GM12801 (cell line): ENCODE measurements around the gene TRIAP1.

Experiments used
- TF ChIP-seq, protein P1 (sequence below): IDR thresholded peaks from one replicate; pipeline ENCODE4 v1.5.1; 2011; ENCODE audit warnings: control low read depth; ENCODE audit not compliant: insufficient read length; ENCODE audit errors: extremely low read depth

The TRIAP1 gene

DNA sequence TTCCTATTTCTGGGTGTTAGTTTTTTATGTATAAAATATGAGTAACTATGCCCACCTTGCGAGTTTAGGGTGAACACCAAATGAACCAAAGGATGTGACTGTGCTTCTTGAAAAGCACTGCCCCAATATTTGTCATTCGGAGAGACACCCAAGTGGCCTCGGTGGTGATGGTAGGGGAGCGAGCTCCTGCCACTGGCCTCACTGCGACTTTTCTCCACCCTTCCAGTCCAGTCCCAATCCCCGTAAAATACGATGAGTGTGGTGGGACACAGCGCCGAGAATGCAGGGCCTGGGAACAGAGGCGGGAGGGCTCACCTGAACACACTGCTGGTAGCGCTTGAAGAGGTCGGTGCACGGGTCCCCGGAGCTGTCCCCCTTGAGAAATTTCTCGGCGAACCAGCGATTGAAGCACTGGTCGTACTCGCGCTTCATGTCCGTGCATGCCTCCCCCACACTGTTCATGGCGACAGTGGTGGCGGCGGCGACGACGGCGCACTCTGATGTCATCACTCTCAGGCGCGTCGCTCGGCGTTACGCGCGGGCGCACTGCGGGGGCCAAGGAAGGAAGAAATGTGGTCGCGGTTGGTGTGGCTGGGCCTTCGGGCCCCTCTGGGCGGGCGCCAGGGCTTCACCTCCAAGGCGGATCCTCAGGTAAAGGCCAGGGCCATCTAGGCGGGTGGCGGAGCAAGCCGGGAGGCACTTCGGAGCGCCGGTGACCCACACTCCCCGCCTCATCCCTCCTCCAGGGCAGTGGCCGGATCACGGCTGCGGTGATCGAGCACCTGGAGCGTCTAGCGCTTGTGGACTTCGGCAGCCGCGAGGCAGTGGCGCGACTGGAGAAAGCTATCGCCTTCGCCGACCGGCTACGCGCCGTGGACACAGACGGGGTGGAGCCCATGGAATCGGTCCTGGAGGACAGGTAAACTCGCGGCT lies at the start of gene TRIAP1, which contains the start of gene GATC:
Gene TRIAP1, minus strand, starts transcription at position 474 of the 933 bp plus-strand sequence. Its CDS starts 12 bp downstream, at position 462.
Gene GATC, plus strand, starts transcription at position 534 of the 933 bp plus-strand sequence. Its CDS starts 37 bp downstream, at position 571.
- TF ChIP-seq, protein P1, sequence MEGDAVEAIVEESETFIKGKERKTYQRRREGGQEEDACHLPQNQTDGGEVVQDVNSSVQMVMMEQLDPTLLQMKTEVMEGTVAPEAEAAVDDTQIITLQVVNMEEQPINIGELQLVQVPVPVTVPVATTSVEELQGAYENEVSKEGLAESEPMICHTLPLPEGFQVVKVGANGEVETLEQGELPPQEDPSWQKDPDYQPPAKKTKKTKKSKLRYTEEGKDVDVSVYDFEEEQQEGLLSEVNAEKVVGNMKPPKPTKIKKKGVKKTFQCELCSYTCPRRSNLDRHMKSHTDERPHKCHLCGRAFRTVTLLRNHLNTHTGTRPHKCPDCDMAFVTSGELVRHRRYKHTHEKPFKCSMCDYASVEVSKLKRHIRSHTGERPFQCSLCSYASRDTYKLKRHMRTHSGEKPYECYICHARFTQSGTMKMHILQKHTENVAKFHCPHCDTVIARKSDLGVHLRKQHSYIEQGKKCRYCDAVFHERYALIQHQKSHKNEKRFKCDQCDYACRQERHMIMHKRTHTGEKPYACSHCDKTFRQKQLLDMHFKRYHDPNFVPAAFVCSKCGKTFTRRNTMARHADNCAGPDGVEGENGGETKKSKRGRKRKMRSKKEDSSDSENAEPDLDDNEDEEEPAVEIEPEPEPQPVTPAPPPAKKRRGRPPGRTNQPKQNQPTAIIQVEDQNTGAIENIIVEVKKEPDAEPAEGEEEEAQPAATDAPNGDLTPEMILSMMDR = no peak

DNA sequence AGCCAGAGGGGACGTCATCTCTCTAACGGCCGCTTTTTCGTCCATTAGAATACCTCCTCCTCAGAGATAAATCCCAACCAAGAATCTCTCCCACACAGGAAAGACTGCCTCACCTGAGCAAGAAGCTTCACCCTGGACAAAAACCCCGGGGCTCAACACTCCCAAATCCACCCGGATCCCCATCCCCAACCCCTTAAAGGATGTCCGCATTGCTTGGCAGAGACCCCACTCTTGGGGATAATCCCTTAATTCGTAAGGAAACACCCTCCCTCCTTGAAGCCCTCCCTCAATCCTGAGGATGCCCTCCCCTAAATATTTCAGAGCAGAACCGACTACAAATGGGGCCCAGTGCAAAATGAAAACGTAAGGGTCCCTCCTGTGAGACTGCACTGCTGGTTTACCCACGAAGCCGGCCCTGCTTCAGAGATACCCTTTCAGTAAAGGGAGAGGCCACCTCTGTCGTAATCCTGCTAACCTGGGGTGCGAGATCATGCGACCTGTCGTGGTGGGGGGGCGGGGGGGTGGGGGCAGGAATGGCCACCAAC lies 49.1 kb upstream of the TRIAP1 start:
- TF ChIP-seq, protein P1 = no peak

DNA sequence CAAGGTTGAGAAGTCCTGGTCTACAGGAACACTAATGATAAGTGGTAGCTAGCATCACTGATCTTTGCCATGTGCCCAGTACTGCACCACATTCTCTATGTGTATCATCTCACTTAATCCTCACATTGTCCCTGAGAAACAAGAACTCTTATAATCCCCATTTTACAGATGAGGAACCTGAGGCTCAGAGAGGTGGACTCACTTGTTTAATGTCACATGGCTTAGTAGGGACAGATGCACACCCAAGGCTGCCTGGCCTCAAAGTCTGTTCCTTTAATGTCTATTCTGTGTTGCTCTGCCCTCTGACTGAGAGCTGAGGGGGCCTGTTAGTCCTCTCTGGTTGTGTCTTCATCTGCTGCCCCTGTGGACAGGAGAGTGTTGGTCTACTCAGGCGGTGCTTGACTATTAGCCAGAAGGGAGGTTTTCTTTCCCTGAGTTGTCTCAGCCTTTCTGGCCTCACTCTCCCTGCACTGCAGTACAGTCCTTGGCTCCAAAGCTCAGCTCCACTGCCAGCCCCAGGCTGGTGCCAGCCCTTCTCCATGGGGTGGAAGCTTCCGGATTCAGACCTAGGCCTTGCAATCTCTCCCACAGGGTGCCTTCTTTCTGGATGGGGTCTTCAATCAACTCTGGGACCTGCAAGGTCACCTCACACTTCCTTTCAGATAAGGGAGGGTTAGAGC lies 44.8 kb upstream of the TRIAP1 start:
- TF ChIP-seq, protein P1 = no peak

DNA sequence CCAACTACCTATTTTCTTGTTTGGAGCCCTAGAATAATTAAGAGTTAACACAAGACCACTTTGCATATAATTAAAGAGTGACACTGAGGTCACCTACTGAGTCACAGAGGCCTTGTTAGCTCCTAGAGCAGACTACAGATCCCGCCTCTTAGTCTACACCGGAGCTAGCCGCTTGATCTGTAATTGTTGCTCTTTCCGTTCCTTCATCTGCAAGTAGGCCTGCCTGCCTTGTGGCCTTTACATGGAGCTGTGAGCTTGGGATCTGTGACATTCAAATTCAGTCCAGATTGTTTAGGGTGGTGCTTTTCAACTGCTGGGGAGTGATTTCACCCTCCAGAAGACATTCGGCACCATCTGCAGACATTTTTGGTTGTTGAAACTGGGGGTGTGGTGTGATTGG lies 44.1 kb upstream of the TRIAP1 start:
- TF ChIP-seq, protein P1 = no peak

DNA sequence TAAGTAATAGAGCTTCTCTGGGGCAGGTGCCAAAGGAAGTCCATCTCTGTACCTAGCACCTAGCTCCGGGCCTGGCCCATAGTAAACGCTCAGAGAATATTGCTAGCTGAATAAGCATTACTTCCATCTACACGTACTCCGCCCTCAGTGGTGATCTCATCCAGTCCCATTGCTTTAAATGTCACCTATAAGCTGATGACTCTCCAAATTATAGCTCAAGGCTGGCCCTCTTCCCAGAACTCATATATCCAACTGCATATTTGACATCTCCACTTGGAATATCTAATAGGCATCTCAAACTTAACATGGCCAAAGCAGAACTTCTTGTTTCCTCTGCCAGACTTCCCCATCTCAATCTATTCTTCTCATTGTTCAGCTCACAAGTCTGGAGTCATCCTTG lies 42.8 kb upstream of the TRIAP1 start:
- TF ChIP-seq, protein P1 = no peak

DNA sequence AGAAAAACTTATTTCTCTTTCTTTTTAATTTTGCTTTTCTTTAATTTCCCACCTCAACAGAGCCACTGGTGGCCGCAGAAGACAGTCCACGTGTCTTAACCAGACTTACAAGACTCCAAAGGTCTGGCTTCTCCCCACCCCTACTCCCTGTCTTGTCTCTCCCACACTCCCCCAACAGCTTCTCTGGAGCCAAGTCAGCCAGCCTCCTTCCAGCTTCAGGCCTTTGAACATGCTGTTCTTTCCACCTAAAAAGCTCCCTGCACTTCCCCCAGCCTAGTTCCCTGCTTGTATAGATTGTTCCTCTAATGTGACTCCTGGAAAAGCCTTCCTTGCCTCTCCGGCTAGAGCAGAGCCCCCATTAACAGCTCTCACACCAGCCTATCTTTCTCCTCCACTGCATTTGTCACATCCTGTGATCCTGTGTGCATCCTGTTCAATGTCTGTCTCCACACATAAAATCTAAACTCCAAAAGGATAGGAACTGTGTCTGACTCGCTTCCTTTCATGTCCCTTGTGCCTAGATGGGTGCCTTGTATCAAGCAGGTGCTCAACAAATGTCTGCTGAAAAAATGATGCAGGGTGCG lies 42.0 kb upstream of the TRIAP1 start:
- TF ChIP-seq, protein P1 = no peak
